OCI-LY1 (cell line): Measurements from ENCODE around the gene FCGBP.
A peak's percentile ranks its signal among the peaks of the same experiment; 100 is the strongest.

Experiments
- H2AFZ ChIP-seq: fragments of 200-600 bp; sonication (generic), shearing (Covaris generic); 2 replicates; pipeline ENCODE4 v1.6.0; 2014; ENCODE audit warnings: antibody characterized with exemption, mild to moderate bottlenecking, low read length
- H3F3A ChIP-seq: fragments of 200-600 bp; sonication (generic), shearing (Covaris generic); 2 replicates; pipeline ENCODE4 v1.6.0; 2014; ENCODE audit warnings: mild to moderate bottlenecking, antibody characterized with exemption, low read length, moderate library complexity; ENCODE audit not compliant: insufficient read depth
- H3K27ac ChIP-seq: fragments of 200-600 bp; sonication (generic); 2 replicates; pipeline ENCODE4 v1.5.1; 2014; ENCODE audit warnings: low read length, mixed run types, mild to moderate bottlenecking, low read depth; ENCODE audit not compliant: poor library complexity, severe bottlenecking
- H3K27me3 ChIP-seq: fragments of 200-600 bp; sonication (generic); 2 replicates; pipeline ENCODE4 v1.6.0; 2014; ENCODE audit warnings: antibody characterized with exemption, mild to moderate bottlenecking, low read length, moderate library complexity; ENCODE audit not compliant: insufficient read depth
- H3K36me3 ChIP-seq: fragments of 200-600 bp; sonication (generic); 2 replicates; pipeline ENCODE4 v1.6.1; 2014; ENCODE audit warnings: mild to moderate bottlenecking, antibody characterized with exemption, low read length, moderate library complexity, mixed read lengths; ENCODE audit not compliant: insufficient read depth
- H3K4me1 ChIP-seq: fragments of 200-600 bp; sonication (generic); 2 replicates; pipeline ENCODE4 v1.5.1; 2014; ENCODE audit warnings: mild to moderate bottlenecking, low read length, moderate library complexity; ENCODE audit not compliant: insufficient read depth, severe bottlenecking
- H3K4me2 ChIP-seq: fragments of 200-600 bp; sonication (generic), shearing (Covaris generic); 2 replicates; pipeline ENCODE4 v1.6.1; 2014; ENCODE audit warnings: low read length
- H3K4me3 ChIP-seq: fragments of 200-600 bp; sonication (generic); 2 replicates; pipeline ENCODE4 v1.5.1; 2014; ENCODE audit warnings: low read length, low read depth, mild to moderate bottlenecking, mixed read lengths; ENCODE audit not compliant: poor library complexity, severe bottlenecking
- H3K79me2 ChIP-seq: fragments of 200-600 bp; shearing (Covaris generic); 2 replicates; pipeline ENCODE4 v1.6.1; 2016; ENCODE audit warnings: mixed run types, low read length, mixed read lengths; ENCODE audit not compliant: insufficient read depth
- H3K9ac ChIP-seq: fragments of 200-600 bp; sonication (generic), shearing (Covaris generic); 2 replicates; pipeline ENCODE4 v1.6.1; 2014; ENCODE audit warnings: mild to moderate bottlenecking, low read length, mixed read lengths
- H3K9me2 ChIP-seq: fragments of 200-600 bp; sonication (generic), shearing (Covaris generic); 2 replicates; pipeline ENCODE4 v1.6.1; 2014; ENCODE audit warnings: low read depth, mild to moderate bottlenecking, low read length, mixed read lengths
- H3K9me3 ChIP-seq: fragments of 200-600 bp; shearing (Covaris generic); 2 replicates; pipeline ENCODE4 v1.6.1; 2014; ENCODE audit warnings: low read length, mixed read lengths
- H4K20me1 ChIP-seq: fragments of 200-600 bp; sonication (generic), shearing (Covaris generic); 2 replicates; pipeline ENCODE4 v1.6.0; 2016; ENCODE audit warnings: mild to moderate bottlenecking, low read length; ENCODE audit not compliant: insufficient read depth
- EZH2 ChIP-seq: fragments of 200-600 bp; sonication (generic), shearing (Covaris generic); IDR thresholded peaks from 2 replicates; pipeline ENCODE4 v1.8.0; 2017; ENCODE audit warnings: borderline replicate concordance, mixed run types, mild to moderate bottlenecking, antibody characterized with exemption, low read length, moderate library complexity, mixed read lengths
- TF ChIP-seq, protein P1 (sequence below): fragments of 200-600 bp; sonication (generic), shearing (Covaris generic); IDR thresholded peaks from 2 replicates; pipeline ENCODE4 v1.5.1; 2017; ENCODE audit warnings: mild to moderate bottlenecking, antibody characterized with exemption, low read length, moderate library complexity, mixed read lengths

Gene FCGBP

GRCh38 chr19:39942366-39942730 lies 7.9 kb upstream of the FCGBP start:
- Histone ChIP-seq H2AFZ (no peak overlapping the region), H3K36me3 (peaks cover 25% of the 10 kb centered on the region), H3K9me2 (no peaks in the 10 kb centered on the region), H3K79me2 (no peaks in the 10 kb centered on the region), H3K4me1 (peaks cover 50% of the 10 kb centered on the region), H3K9ac (peak overlapping the region; percentile 71), H3K27me3 (no peaks in the 10 kb centered on the region), H3F3A (0 out of 2 replicates have a peak, but pooled peaks cover 7% of the 10 kb centered on the region), H4K20me1 (no peaks in the 10 kb centered on the region), H3K27ac (peak overlapping the region; percentile 99), H3K9me3 (peaks cover 13% of the 10 kb centered on the region), H3K4me2 (peak overlapping the region; percentile 72), H3K4me3 (peak overlapping the region; percentile 34)
- no peak for TF ChIP-seq EZH2
- TF ChIP-seq, protein P1, sequence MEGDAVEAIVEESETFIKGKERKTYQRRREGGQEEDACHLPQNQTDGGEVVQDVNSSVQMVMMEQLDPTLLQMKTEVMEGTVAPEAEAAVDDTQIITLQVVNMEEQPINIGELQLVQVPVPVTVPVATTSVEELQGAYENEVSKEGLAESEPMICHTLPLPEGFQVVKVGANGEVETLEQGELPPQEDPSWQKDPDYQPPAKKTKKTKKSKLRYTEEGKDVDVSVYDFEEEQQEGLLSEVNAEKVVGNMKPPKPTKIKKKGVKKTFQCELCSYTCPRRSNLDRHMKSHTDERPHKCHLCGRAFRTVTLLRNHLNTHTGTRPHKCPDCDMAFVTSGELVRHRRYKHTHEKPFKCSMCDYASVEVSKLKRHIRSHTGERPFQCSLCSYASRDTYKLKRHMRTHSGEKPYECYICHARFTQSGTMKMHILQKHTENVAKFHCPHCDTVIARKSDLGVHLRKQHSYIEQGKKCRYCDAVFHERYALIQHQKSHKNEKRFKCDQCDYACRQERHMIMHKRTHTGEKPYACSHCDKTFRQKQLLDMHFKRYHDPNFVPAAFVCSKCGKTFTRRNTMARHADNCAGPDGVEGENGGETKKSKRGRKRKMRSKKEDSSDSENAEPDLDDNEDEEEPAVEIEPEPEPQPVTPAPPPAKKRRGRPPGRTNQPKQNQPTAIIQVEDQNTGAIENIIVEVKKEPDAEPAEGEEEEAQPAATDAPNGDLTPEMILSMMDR, result no peak

DNA sequence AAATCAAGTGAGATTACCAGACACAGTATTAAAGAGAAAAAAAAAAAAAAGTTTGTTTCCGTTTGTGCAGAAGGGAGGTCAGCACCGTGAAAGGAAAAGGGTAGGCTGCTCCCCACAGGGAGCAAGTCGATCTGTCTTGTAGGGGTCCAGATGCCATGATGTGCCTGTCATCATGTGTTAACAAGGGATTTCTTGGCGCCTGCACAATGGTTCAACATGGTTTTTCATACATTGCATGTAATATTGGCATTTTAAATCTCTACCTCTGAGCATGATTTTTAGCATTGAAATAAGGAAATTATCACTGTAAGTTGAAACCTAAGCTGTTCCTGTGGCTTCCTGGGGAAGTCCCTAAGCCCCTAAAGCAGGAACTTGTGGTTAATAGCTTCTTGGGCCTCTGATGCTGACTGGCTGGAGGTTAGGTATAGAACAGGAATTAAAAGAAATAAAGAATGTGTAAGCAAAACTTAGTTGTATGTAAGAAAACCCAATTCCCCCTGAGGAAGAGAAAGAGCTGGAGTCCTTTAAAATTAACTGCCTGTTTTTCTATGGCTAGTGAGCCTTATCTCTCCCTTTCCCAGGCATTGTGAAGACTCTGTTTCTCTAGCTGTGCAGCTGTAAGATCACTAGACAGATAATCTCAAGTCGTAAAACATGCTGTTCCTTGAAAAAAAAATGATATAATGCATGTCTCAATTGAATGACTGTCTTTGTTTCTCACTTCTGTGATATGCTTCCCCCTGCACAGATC lies 7.4 kb upstream of the FCGBP start:
- peaks cover 13% of the 10 kb centered on the region for H3K9me3 ChIP-seq
- H2AFZ ChIP-seq, result no peak overlapping the region
- 0 out of 2 replicates have a peak, but pooled peaks cover 7% of the 10 kb centered on the region for H3F3A ChIP-seq
- peak overlapping the region; percentile 99 for H3K27ac ChIP-seq
- H3K9ac ChIP-seq, result peak overlapping the region; percentile 71
- TF ChIP-seq EZH2, result no peak
- TF ChIP-seq, protein P1, result no peak
- no peaks in the 10 kb centered on the region for H3K27me3 ChIP-seq
- H3K4me1 ChIP-seq, result peaks cover 54% of the 10 kb centered on the region
- no peaks in the 10 kb centered on the region for H3K79me2 ChIP-seq
- peak overlapping the region; percentile 72 for H3K4me2 ChIP-seq
- H4K20me1 ChIP-seq, result no peaks in the 10 kb centered on the region
- no peaks in the 10 kb centered on the region for H3K9me2 ChIP-seq
- peak overlapping the region; percentile 34 for H3K4me3 ChIP-seq
- H3K36me3 ChIP-seq, result peaks cover 21% of the 10 kb centered on the region

DNA sequence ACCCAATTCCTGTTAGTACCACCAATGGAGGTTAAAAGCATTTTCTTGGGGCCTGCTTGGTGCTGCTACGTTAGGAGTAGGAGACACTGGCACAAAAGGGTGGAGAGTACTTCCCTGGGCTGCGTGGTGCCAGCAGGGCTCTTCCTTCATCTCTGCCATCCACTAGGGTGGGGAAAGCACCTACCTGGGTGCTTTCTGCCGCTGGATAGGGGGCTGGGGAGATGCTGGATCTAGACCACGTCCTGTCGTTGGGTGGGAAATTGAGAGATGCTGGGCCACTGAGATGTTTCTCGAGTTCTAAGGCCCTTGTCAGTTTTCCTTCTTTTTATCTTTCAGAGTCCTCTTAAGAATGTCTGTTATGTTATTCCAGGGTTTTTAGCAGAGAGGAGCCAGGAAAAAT lies 6.7 kb upstream of the FCGBP start:
- H3K36me3 ChIP-seq, result peaks cover 18% of the 10 kb centered on the region
- no peaks in the 10 kb centered on the region for H4K20me1 ChIP-seq
- peaks cover 13% of the 10 kb centered on the region for H3K9me3 ChIP-seq
- H3K9me2 ChIP-seq, result no peaks in the 10 kb centered on the region
- 0 out of 2 replicates have a peak, but pooled peaks cover 7% of the 10 kb centered on the region for H3F3A ChIP-seq
- no peaks in the 10 kb centered on the region for H3K27me3 ChIP-seq
- H3K79me2 ChIP-seq, result no peaks in the 10 kb centered on the region
- peaks cover 54% of the 10 kb centered on the region for H3K4me1 ChIP-seq
- no peak overlapping the region for H2AFZ ChIP-seq
- peak overlapping the region; percentile 72 for H3K4me2 ChIP-seq
- peak overlapping the region; percentile 34 for H3K4me3 ChIP-seq
- no peak for TF ChIP-seq EZH2
- TF ChIP-seq, protein P1, result no peak
- H3K9ac ChIP-seq, result peak overlapping the region; percentile 71
- H3K27ac ChIP-seq, result peak overlapping the region; percentile 99
